ENCODE data around the gene HOXC9.
A peak's percentile ranks its signal among the peaks of the same experiment; 100 is the strongest.

Gene HOXC9

GRCh38 chr12:54028314-54029201, 28.6 kb downstream of the HOXC9 start, which contains the start of gene HOXC6:
TSS of gene HOXC6 (plus strand) at chr12:54028440. CDS start at chr12:54028522, 82 bp downstream.
- DNase-seq (ENCODE audit: low read depth in 2 of 2), result no peak

GRCh38 chr12:54029529-54030441, 29.8 kb downstream of the HOXC9 start:
- DNase-seq (ENCODE audit: low read depth in 2 of 2), result no peak

- no peak for DNase-seq (ENCODE audit: low read depth in 2 of 2)
These were observed 30.5 kb downstream of the HOXC9 start for GRCh38 chr12:54030442-54030801.

- no peak for DNase-seq (ENCODE audit: low read depth in 2 of 2)
These were observed 31.0 kb downstream of the HOXC9 start for GRCh38 chr12:54030889-54031471.

DNA sequence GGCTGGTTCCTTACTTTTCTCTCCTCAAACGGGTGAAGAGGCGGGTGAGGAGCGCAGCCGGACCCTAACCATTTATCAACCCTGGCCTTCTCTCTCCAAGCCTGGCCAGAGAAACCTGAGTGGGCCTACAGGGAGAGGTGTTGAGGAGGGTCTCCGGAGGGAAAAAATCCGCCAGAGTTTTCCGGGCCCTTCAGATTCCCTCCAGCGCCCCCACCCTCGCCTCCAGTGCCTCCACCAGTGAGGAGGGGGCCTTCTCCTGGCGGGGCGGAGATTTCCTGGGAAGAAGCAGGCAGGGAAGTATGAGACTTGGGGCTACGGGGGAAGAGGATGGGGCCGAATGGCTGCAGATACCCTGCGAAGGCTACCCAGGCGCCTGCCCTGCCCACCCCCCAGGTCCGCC, 31.5 kb downstream of the HOXC9 start:
- DNase-seq (ENCODE audit: low read depth in 2 of 2), result no peak

GRCh38 chr12:54032086-54032619, 32.2 kb downstream of the HOXC9 start:
- no peak for DNase-seq (ENCODE audit: low read depth in 2 of 2)

GRCh38 chr12:54032627-54033100, 32.7 kb downstream of the HOXC9 start, which contains the start of gene HOXC5:
TSS of gene HOXC5 (plus strand) at chr12:54033050. CDS start at chr12:54033123, 73 bp downstream.
- DNase-seq (ENCODE audit: low read depth in 2 of 2), result peak; percentile 37

GRCh38 chr12:54033106-54033979, 33.4 kb downstream of the HOXC9 start:
- no peak for DNase-seq (ENCODE audit: low read depth in 2 of 2)

DNA sequence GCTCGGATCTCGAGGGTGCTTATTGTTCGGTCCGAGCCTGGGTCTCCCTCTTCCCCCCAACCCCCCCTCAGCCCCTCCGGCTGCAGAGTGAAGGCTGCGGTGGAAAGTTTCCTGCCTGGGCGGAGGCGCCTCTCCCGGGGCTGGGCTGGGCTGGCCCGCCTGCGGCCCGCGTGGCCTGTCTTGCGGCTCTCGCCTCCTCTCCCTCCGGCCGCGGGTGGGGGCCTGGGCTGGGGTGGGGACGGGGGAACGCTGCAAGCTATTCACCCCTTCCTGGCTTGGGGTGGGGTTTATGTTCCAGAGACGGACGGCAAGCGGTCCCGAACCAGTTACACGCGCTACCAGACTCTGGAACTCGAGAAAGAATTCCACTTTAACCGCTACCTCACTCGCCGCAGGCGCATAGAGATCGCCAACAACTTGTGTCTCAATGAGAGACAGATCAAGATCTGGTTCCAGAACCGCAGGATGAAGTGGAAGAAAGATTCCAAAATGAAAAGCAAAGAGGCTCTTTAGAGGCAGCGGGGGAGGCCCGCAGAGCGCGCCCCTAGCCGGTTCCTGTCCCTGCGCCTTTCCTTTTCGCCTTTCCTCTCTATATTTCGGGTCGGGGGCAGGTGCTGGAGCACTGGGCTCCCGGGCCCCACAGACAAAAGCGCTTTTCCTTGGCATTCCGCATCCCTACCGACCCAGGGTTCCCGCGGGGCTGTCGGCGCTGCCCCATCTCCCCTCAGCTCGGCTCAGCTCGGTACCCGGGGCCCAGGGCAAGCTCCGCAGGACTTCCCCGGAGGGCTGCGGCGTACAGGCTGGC, 34.2 kb downstream of the HOXC9 start:
- DNase-seq (ENCODE audit: low read depth in 2 of 2), result no peak

- DNase-seq (ENCODE audit: low read depth in 2 of 2), result no peak
These were observed 34.9 kb downstream of the HOXC9 start for GRCh38 chr12:54034785-54035310.

- no peak for DNase-seq (ENCODE audit: low read depth in 2 of 2)
These were observed 35.8 kb downstream of the HOXC9 start for GRCh38 chr12:54035568-54036264.

DNA sequence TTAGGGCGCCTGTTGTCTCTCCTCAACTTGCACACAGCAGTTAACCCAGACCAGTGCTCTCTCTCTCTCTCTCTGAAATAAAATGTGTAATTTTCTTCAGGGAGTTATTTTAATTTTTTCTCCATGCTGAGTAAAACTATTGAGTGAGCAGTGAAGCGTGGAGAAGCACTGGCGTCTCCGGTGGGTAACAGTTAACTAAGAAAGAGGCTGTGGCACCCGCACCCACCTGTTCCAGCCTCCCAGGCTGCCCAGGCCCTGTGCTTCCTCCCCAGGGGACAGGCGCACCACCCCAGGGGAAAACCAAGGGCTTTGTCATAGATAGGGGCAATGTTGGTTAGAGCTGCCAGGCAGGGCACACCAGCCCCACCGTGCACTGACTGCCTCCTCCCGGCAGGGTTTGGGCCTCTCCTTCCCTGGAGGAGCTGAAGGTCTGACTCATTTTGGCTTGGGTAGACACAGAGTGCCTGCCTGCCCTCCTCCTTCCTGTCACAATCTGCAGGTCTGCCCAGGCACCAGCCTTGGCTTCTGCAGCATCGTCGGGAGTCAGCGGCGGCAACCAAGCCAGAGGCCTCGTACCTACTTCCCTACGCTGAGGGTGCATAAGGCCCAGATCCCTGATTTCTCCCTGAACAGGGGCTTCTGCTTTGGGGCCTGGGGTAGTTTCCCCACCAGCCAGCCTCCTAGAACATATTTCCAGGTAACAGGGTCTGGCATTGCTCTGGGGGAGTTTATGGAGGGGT, 36.8 kb downstream of the HOXC9 start:
- DNase-seq (ENCODE audit: low read depth in 2 of 2), result no peak

DNA sequence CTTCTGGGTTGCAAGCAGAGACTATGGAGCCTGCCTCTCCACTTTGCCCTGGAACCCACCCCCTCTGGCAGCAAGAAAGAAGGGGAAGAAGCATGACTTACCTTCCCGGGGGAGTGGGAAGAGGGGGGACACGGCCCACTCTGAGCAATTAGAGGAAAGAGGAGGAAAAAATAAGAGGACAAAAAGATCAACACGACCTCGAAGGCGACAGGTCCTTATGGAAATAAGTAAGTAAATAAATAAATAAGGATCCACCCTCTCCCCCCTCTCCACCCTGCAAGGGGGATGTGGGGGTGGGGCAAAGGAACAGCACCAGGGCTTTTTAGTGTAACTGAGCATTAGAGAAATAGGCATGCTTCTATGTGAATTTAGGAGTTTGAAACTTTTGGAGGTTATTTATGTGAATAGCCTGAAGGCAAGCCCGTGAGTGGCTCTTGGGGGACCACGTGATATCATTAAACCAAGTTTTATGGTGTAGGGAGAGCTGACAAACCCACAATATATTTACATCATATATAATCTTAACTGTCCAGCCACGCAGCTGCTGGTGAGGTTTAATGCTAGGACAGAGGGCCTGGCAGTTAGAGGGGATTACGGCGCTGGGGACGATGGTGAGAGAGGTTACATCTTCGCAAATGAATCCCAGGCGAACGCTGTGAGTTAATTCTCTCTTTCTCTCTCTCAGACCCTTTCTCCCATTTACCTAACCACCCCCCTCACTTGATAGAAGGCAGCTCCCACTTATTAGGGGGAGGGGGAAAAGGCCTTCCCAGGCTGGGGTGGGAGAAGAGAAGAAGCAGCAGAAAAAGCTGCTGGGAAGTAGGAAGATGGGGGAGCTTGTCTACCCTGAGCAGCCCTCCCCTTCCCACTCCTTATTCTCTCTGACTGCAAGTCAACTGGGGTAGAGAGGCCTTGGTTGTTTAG, 37.7 kb downstream of the HOXC9 start:
- DNase-seq (ENCODE audit: low read depth in 2 of 2), result no peak

GRCh38 chr12:54038284-54038870, 38.4 kb downstream of the HOXC9 start:
- DNase-seq (ENCODE audit: low read depth in 2 of 2), result no peak

- no peak for DNase-seq (ENCODE audit: low read depth in 2 of 2)
These were observed 39.0 kb downstream of the HOXC9 start for GRCh38 chr12:54038871-54039414.

DNA sequence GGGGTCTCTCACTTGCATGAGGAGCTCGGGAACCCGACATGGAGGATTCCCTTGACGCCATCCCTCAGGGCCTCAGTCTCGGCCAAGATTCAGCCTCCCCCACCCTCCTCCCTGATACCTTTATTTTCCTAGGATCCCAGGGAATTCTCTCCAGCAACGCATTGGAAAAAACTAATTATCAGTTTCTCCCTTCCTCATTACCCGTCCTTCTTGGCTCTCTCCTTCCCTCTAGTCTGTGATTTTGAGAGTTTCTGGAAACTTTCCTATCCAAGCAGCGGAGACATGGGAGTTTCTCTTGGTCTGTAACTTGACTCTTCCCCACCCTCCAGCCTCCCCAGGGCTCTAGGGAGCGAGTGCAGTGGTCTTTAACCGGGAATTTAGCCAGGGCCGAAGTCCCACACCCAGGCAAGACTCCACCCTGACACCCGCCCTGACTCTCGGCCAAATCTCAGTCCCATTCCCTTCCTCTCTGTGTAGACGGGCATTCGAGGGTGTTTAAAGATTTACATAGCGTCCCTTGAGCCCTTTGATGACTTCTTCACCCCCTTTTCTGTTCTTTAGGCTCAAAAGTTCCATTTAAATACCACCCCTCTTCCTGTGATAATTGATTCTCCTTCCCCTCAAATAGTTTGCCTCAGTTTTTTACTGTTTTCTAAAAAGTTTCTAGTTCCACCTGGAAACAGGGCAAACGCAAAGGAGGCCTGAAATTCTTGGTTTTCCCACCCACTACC, 39.6 kb downstream of the HOXC9 start:
- no peak for DNase-seq (ENCODE audit: low read depth in 2 of 2)
